GM18858 (cell line): ENCODE results near the gene FRMD4B.
A peak's percentile ranks its signal among the peaks of the same experiment; 100 is the strongest.

Experiments
- ATAC-seq: cut with Tn5 transposase; IDR thresholded peaks from one replicate; pipeline ENCODE4 v1.9.1; 2021; ENCODE audit not compliant: unreplicated experiment

FRMD4B gene

DNA sequence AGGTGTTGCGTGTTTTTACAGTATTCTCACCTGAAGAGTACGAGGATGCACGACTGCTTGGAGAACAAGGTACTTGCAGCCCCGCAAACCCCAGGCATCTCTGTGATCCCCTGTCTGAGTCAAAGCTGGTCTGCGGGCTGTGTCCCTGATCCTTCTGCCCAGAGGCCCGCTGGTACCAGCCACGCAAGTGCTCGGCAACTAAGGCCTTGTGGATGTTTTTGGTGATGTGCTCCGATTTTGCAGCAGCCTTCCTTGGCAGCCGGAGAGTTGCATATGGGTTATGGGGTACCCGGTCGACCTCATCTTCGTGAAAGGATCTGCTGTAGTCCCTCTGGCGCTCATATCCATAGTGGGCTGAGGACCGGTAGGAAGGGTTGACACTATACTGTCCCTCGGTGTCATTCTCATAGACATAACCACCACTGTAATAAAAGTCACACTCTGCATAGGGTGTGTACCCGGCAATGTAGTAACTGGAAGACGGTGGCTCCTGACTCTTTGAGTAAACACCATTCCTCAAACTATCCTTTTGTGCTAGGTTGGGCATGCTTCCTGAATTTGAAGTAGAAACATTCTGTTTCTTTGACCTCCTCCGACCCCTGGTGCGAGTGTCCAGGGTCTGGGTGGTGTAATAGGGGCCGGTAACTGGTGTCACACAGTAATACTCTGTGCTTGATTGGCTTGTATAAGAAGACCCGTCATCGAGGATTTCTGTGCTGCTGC lies 204.9 kb downstream of the FRMD4B start:
- ATAC-seq: no peak

DNA sequence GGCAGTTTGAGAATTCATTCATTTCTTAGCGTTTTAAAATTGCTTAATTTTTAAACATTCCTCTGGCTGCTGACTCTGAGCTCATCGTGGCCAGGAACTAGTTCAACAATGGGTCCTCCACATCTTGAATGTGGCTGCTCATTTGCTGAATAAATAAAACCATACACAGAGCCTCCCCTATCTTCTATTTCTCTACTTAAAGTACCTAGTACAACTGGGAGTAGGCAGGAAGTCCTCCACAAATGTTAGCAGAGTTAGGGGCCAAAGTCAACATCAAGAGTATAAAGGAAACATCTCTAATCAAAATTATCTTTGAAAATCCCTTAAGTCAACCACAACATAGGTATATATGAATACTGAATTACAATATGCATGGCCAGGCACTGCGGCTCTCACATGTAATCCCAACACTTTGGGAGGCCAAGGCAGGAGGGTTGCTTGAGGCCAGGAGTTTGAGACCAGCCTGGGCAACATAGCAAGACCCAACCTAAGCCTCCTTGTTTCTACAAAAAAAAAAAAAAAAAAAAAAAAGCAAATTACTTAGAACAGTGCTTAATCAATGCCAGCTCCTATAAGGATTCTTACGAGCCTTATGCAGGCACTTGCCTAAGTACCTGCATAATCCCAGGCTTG lies 206.0 kb downstream of the FRMD4B start:
- ATAC-seq: no peak

DNA sequence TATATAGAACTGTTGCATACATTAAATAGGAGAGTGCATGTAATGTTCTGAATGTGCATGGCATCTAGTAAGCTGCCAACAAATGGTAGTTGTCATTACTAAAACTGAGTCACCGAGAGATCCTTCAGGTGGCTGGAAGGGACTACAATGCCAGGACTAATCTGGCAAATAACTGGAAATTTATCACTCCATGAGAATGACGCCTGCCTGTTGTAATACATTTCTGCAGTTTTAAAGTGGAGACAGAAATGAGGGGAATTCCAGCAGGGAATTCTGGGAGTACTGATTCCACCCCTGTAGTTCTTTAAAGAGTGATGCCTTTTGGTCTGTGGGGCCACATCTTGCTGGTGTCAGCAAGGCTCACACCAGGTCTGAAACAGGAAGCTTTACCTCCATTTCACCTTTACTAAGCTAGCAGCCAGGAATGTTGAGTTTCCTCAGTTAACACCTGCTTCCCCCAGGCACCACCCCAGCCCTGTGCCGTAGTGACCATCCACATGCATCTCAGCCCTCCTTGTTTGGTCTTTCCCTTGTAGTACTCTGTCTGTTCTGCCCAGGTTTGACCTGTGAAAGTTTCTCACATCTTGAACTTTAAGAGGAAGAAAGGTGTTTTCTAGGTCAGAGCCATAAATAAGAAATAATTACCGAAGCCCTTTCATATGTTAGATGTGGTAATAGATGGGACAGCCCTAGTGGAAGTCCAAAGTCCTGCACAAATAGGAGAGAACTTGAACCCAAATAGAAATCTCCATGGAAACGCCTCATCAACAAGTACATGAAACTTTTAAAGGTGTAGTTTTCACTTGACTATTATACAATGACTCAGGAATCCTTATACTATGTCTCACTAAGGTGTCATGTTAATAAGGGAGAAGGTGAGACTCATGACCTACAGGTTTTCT lies 206.8 kb downstream of the FRMD4B start:
- ATAC-seq: no peak

DNA sequence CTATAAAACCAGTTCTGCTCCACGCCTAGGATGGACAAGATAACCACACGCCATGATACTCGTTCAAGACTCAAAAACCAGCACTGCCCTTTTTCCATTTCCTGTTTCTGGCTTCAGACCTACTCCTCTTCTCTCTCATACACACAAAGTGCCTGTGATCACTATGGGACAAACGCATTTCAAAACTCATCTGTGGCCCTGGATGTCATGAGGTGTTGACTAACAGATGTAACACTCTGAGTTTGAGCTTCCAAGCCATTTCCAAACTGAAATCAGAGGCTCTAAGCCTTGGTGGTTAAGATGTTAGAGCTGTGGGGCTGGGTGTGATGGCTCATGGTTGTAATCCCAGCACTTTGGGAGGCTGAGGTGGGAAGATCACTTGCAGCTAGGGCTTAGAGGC lies 207.8 kb downstream of the FRMD4B start:
- no peak for ATAC-seq

DNA sequence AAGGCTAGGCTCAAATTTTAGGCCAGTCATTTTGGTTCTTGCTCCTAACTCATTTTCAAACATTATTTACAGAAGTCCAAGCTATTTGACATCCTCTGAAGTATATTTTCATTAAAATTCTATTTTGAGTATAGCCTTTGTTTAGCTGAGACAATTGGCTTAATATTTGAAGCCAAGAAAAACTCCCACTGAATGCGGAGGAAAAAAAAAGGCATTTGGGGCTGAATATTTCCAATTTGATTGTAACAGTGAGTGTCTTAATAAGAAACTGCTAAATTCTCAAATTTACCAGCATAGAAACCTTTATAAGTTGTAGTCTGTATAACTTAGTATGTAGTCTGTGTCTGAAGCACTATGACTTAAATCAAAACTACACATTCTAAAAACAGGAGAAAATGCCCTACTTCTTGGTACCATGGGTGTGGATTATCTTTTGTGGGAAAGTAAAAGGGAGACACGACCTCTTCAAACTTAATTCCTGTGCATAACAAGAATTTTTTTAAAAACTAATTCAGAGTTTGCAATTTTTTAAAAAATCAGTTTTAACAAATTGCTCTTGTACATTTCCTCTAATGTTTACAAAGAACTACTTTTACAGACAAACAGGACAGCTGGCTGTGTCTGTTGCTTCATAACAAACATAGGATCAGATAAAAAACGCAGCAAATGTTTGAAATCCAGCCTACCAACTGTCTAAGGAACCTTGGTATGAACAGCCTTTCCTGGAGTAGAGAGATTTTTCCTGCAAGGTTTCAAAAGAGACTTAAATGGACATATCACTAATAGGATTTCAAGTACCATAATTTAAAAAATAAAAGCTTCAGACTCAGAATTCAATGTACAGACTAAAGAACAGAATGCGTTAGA lies 210.8 kb downstream of the FRMD4B start:
- no peak for ATAC-seq

DNA sequence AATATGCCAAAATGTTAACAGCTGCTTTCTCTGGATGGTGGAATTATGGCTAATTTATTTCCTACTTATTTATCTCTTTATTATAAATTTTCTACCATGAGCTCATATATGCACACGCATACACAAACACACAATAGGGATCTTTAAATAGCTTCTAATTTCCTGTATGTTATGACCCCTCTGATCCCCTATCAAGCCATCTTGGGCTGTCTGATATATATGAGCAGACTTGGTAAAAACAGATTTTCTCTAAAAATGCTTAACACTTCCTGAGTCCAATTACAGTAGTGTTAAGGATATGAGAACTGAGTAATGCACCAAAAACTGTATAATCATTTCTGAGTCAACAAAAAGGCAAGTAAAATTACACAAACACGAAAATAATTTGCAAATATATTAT lies 211.4 kb downstream of the FRMD4B start:
- no peak for ATAC-seq

DNA sequence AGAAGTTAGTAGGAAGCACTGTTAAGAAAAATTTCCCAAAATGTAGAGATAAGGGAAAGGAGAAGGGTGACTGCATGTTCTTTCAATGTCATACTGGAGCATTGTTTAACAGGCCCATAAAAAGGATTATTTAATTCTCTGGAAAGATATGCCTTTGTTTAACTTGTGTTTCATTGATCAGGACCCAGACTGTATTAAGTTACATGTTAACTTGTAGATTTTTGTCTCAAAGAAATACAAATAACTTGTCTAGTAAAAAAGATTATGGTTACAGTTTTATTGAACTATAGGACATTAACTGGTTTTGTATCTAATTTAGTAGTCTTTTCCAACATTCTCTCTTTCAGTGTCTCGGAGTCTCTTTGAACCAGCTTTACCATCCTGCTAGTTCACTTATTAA lies 213.8 kb downstream of the FRMD4B start:
- no peak for ATAC-seq

DNA sequence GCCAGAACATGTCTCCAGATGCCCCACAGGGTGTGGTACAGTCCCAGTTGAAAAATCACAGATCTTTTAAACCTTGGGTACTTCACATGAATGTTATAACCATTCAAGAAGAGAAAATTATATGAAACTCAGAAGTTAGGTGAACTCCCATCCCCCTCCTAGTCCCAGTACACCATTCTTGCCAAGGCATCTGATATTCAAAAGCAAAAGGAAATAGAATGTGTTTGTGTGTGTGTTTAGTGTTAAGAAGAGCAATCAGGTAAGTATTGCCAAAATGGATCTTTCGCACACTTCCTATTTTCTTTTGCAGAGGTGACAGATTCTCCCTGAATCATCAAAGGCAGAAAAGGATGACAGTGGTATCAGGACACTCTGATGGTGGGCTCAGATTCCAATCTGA lies 219.4 kb downstream of the FRMD4B start:
- ATAC-seq: no peak

DNA sequence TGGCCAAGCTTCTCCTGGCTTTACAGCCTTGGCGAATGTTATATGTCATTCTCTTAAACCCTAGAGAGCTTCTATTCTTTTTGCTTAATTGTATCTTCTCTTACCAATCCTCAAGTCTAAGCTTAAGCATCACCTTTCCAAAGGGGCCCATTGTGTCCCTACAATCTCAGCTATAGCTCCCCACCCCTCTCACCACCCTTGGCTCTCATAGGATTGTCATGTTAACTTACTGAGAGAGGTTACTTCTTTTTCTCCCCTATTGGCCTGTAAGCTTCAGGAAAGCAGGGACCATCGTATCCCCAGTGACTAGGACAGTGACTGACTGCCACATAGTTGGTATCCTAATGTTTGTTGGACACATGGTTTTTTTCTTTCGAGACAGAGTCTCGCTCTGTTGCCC lies 220.1 kb downstream of the FRMD4B start:
- no peak for ATAC-seq

DNA sequence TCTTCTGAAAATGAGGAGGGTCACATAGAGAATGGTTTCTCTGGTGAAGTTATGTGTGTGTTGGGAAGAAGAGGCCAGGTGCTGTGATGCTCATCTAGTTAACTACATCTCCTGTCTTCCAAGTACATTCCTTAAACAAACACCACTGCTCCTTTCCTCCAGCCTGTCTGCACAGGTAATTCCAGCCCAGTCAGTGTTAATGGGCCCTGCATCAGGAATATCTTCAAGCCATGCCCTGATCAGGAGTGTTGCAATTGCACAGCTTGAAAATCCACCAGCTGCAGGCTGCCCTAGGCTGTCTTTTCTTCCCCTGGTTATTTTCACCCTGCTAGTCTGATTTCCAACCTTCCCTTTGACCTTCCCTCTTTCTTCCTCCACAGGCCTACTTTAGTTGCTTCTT lies 221.6 kb downstream of the FRMD4B start:
- no peak for ATAC-seq

DNA sequence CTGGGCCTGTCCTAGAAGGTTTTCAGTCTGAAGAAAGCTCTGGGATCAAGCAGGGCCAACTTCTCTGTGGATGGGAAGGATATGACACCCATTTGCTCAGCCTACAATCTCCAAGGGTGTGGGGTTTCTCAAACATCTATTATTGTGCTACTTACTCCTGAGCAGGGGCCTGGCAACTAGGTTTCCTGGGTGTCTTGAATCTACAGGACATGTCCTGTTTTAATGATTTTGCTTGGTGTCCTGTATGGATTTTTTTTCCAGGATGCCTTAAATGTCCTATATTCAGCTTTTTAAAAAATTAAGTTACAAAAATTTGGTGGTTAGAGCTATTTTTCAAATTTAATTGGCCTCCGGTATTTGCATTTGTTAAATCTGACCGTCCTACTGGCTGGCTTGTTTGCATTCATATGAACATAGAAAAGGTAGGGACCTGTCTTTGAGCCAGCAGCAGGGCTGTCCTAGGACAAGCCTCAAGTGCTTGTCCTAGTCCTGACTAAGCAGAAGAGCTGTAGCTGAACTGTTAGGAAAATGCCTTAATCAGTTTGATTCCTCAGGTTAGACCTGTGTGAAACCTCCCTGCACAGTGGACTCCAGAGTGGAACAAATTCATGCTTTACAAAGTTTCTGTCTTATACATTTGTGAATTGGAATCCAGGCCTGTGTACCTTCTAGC lies 223.4 kb downstream of the FRMD4B start:
- no peak for ATAC-seq

DNA sequence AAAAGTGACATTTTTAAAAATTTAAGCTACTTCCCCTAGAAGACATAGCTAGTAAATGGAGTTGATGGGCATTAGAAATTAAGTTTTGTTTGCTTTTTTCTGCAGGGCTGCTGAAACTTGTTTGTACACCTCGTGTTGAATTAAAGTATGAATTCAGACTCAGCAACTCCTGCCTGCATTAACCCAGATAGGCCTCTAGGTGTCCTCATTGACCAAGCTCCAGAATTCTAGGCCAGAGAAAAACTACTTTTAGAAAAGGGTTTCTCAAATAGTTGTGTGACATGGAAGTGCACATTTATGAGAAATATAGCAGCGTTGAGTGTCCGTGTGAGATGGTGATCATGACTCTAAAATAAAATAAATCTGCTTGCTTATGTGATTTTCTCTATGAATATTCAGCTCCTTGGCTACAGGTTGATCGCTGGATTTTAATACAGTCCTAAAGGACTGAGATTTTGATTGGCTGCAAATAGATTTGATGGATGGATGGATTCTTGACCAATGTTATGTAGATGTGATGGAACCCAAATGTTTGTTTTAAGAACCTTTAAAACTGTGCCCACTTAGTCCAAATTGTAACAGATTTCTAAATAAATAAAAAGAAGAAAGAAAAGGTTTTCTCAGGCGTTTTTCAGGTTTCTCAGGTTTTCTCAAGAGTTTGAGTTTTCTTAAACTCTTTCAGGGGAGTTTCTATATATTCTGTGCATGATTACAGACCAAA lies 224.1 kb downstream of the FRMD4B start:
- ATAC-seq: peak; percentile 62

DNA sequence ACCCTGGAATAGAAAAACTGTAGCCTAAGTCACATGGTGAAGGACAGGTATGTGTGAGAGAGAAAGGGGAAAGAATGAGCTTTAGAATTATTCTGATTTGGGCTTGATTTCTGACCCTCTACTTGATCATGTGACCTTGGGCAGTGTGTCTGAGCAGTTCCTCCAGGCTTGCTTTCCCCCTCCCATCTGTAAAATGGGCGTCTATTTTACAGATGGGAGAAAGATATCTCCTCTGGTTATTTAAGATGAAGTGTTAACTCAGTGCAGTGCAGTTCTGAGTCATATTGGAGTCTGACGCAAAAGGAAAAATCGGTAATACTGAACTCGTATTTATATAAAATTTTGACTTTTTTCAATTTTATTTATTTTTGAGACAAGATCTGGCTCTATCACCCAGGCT lies 225.4 kb downstream of the FRMD4B start:
- no peak for ATAC-seq

DNA sequence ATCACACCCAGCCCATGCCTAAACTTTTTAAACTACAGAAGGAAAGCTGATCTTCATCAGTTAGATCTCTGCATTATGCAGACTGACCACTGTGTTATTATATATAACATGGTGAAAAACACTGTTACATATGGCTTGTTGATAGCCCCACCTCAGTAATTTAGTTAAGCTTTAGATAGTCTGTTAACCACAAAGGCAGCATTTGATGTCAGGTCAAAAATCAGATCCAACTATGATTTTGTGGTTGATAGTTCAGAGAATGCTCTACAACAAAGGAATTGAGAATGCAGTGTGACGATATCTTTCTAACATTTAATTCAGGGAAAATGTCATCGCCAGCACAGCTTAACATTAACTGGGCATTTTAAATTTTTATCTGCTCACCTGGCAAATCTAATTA lies 225.8 kb downstream of the FRMD4B start:
- ATAC-seq: no peak

DNA sequence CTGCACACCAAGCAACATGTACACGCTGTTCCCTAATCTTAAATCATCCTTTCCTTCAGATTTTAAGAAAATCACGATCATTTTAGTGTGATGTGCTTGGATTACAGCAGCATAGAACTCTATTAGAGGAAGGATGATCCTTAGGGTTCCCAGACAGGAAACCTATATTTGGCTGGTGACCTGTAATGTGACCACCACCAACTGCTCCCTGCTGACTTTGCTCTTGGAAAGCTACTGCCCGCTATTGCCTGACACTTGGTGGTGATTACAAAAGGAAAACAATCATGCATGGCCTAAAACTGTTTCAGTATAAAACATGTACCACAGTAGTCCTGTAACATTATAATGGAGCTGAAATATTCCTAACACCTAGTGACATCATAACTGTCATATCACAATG lies 236.3 kb downstream of the FRMD4B start:
- ATAC-seq: no peak

DNA sequence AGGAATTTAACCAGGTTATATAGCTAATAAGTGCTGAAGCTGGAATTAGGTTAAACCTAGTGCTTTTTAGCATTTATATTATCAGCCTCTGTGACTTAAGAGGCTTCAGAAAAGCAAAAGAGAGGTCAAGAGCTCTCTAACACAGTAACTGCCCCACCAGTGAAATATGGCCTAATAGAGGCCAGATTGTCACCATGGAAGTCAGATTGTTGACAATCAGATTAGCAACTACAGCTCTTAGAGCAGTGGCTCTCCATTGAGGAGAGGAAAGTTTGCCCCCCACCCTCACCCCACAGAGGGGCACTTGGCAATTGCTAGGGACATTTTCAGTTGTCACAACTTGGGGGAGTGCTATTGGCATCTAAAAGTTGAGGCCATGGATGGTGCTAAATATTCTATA lies 240.2 kb downstream of the FRMD4B start:
- ATAC-seq: no peak

DNA sequence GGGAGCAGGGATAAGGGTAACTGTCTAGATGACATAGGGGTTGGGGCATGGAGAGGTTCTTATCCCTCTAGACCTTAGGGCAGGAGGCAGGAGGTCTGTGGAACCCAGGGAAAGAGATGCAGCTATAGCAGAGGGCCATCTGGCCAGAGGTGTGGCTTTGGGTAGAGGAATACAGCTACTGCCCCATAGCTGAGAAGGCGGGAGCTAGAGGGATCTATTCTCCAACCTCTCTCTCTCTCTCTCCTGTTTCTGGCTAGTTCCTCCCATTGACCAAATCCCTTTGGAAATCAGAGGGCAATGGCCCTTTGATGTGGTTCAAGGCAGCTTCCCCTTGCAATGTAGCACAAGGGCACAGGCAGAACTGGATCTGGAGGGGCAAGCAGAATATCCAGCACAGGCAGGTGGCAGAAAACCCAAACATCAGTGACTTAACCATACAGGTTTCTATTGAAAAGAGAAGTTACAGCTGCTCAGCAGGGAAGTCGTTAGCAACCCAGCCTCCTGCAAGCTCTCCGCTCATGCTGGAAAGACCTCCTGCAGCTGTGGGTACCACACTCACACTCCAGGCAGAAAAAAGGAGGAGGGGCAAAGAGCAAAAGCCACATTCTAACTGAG lies 241.2 kb downstream of the FRMD4B start:
- no peak for ATAC-seq

DNA sequence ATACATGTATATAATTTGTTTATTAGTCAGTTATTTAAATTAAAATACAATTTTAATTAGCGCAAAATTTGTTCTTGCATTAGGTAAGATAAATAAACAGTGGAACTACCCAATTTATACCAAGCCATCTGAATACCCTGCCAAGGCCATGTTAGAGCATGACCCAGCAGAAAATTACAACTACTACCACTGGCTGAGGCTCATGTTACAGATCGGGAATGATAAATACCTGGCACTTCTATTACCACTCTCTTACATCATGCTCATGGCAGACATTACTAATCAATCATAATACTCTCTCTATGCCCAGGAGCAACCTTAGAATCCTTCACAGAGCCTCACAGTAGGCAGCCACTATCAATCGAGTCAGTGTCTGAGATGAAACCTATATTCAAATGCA lies 242.3 kb downstream of the FRMD4B start:
- no peak for ATAC-seq

DNA sequence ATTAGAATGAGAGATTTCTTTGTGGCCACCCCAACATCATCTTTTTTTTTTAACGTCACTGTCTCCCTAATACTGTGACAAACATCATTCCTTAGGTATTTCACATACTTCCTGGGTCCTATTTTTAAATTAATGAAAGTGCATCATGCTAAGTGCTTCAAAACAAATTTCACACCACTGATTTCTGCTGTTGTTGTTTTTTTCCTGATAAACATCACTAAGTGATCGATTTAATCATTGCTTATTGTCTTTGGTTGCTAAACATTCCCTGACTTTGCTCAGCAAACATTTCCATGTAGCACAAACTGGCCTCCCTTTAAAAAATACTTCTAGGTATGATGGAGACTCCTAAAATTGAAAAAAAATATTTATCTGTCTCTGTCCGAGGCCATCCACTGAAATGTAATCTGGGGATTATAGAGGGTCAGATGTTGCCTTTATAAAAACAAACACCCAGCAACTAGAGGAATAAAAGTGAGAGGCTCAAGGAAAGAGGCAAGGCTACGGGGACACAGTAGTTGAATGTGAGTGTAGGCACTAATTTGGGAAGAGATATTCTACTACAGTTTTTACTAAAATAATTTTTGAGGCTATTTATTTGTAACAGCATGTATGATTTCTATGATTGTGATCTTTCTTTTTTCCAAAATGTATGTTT lies 243.0 kb downstream of the FRMD4B start:
- no peak for ATAC-seq
